GM20000 (cell line): ENCODE results near the gene FAS.

Experiments used
- DNase-seq: peaks from one replicate; pipeline ENCODE4 v3.0.0; 2012; ENCODE audit warnings: low spot score
- TF ChIP-seq, protein P1 (sequence below): IDR thresholded peaks from 2 replicates; pipeline ENCODE4 v1.5.1; 2012; ENCODE audit warnings: mild to moderate bottlenecking, control low read depth; ENCODE audit errors: extremely low read depth, missing control alignments

FAS gene

DNA sequence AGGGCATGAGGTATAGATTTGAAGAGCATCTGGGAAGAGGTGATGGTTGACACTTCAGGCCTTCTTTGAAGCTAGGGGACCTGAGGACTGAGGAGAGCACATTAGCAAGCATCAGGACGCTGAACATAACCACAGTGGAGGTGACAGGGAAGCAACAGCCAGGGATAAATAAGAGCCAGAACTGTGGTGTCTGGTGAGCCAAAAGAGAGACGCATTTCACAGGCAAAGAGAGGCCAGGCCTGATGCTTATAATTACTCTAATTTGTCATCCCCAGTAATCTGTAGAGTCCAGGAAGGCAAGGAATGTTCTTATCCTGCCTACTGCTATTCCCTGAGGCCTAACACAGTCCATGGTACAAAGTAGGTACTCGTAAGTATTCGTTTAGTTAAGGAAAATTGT lies 10.4 kb upstream of the FAS start:
- DNase-seq: no peak
- TF ChIP-seq, protein P1, sequence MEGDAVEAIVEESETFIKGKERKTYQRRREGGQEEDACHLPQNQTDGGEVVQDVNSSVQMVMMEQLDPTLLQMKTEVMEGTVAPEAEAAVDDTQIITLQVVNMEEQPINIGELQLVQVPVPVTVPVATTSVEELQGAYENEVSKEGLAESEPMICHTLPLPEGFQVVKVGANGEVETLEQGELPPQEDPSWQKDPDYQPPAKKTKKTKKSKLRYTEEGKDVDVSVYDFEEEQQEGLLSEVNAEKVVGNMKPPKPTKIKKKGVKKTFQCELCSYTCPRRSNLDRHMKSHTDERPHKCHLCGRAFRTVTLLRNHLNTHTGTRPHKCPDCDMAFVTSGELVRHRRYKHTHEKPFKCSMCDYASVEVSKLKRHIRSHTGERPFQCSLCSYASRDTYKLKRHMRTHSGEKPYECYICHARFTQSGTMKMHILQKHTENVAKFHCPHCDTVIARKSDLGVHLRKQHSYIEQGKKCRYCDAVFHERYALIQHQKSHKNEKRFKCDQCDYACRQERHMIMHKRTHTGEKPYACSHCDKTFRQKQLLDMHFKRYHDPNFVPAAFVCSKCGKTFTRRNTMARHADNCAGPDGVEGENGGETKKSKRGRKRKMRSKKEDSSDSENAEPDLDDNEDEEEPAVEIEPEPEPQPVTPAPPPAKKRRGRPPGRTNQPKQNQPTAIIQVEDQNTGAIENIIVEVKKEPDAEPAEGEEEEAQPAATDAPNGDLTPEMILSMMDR: no peak

DNA sequence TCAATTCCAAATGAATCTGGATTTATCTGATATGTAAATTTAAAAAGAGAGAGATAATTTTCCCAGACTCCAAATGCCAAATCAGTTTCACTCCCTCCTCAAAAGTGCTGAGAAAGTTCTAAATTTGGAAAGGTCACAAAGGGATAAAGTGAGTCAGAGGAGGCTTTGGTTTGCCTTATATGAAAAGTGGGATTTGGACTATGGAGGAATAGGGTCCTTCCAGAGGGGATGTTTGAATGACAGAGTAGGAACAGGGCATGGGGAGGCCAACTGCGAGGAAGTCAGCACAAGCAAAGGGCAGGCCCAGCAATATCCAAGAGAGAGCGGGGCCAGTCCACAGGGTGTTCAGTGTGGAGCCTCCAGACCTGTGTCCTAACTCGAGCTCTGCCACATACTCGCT lies 9.8 kb upstream of the FAS start:
- DNase-seq: no peak
- TF ChIP-seq, protein P1: no peak

DNA sequence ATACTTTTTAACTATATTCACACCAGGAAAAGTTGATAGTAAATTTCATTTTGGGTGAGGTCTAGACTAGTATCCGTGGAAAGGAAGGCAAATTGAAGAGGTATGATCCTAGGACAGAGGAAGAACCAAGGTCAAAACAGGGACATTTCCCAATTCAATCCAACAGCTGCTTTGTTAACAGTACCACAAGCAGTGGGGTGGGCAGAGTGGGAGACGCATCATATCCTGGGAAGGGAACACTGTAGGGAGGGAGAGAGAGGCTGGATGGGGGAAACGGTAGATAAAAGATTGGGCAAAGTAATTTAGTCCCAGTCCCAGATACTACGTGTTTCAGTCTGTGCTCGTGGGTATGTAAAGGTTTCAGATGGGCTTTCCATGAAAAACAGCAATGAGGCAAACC lies 9.2 kb upstream of the FAS start:
- TF ChIP-seq, protein P1: no peak
- DNase-seq: no peak

DNA sequence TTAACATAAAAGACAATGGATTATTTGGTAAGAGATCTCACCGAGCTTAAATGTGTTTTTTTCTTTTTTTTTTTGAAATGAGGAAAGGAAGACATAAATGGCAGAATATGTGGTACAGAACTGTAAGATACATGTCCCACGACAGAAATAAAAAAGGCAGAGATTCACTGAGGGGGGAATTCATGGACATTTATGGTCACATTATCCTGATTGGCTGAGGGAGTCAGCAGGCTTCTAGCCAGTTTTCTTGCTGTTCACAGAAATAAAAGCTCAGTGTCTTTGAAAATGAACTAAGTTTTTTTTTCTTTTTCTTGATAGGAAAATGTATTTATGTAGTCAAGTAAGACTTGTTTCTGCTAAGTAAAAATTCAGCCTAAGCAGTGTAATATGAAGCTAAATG lies 8.2 kb upstream of the FAS start:
- TF ChIP-seq, protein P1: no peak
- DNase-seq: no peak

DNA sequence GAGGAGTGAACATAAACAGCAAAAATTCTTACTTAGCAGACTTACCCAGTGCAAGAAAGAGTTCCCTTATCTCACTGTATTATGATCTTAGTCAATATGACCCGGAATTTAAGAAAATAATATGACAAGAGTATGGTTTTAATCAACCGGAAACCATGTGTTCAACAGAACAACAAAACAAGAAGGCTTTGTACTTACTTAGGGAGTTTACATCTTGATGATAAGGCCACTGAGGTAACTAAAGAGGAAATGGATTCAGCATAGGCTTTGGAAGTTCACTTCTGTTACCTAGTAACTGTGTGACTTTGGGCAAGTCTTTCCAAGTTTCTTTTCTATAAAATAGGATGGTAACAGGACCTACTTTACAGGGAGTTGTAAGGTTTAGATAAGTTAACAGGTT lies 7.4 kb upstream of the FAS start:
- DNase-seq: no peak
- TF ChIP-seq, protein P1: no peak

DNA sequence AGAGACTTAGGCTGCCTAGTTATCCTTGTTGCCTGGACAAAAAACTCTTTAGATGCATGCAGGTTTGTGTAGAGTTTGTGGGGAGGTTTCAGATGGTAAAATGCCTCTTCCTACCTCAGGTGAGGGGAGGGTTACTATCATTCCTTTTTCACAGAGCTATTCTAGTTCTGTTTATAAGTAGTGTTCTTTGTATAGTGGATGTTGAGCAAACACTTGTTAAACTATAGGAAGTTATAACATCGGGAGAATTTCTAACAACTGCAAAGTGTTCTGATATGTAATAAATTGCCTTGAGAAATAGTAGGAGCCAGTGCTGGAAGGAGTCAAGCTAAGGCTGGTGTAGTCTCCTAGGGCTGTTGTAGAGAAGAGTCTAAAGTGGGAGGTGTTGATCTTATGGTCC lies 6.7 kb upstream of the FAS start:
- TF ChIP-seq, protein P1: no peak
- DNase-seq: no peak

DNA sequence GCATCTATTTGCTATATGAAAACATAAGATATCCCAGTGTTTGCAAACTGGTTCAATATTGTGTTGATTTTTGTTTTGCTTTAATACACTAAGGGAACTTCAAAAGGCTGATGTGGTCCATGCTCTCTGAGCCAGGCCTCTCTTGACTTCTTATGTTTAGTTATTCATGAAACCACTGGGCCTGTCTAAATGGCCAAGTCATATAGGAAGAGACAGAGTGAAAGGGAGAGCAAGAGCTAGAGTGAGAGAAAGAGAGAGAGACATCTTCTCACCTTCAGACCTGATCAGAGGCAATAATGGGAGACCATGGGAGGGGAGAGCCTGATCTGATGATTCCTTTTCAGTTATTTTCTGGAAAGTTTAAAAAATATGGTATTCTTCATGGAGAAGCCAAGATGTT lies 6.1 kb upstream of the FAS start:
- TF ChIP-seq, protein P1: no peak
- no peak for DNase-seq
